Measurements from ENCODE around the gene COL4A4.
A peak's percentile ranks its signal among the peaks of the same experiment; 100 is the strongest.

COL4A4 gene

GRCh38 chr2:226993171-226993570 is 170.8 kb downstream of the COL4A4 start:
- TF ChIP-seq, protein P1, sequence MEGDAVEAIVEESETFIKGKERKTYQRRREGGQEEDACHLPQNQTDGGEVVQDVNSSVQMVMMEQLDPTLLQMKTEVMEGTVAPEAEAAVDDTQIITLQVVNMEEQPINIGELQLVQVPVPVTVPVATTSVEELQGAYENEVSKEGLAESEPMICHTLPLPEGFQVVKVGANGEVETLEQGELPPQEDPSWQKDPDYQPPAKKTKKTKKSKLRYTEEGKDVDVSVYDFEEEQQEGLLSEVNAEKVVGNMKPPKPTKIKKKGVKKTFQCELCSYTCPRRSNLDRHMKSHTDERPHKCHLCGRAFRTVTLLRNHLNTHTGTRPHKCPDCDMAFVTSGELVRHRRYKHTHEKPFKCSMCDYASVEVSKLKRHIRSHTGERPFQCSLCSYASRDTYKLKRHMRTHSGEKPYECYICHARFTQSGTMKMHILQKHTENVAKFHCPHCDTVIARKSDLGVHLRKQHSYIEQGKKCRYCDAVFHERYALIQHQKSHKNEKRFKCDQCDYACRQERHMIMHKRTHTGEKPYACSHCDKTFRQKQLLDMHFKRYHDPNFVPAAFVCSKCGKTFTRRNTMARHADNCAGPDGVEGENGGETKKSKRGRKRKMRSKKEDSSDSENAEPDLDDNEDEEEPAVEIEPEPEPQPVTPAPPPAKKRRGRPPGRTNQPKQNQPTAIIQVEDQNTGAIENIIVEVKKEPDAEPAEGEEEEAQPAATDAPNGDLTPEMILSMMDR (IDR thresholded peaks at IDR 0.05; ENCODE audit: borderline replicate concordance, control extremely low read depth, extremely low read depth, insufficient read depth, missing control alignments): no peak
- DNase-seq (ENCODE audit: low spot score): no peak
- in situ Hi-C loops (cut with MboI; ENCODE audit: low sequenced_read_pairs, unreplicated experiment): loop anchor here (25.0 kb wide), 1 partner anchor 1081 kb away; no protein-coding TSS in a partner anchor

DNA sequence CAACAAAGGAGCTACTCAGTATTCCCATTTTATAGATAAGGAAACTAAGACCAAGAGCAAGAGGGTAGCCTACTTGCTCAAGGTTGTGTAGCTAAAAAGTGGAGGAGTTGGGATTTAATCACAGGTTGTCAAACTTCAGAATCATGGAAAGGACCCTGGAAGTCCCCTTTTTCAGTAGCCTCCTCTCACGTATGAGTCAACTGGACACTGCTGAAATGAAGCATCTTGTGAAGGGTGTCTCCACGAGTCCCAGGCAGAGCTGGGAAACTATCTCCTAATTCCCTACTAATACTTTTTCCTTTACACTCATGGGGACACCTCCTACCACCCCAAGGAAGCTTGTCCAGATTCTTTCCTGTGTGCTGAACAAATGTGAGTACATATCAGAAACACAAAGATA is 172.3 kb downstream of the COL4A4 start:
- TF ChIP-seq, protein P1 (IDR thresholded peaks at IDR 0.05; ENCODE audit: borderline replicate concordance, control extremely low read depth, extremely low read depth, insufficient read depth, missing control alignments): no peak
- in situ Hi-C loops (cut with MboI; ENCODE audit: low sequenced_read_pairs, unreplicated experiment): loop anchor here (25.0 kb wide), 1 partner anchor 1079 kb away; no protein-coding TSS in a partner anchor
- no peak for DNase-seq (ENCODE audit: low spot score)

GRCh38 chr2:226985583-226985946 is 178.4 kb downstream of the COL4A4 start:
- in situ Hi-C loops (cut with MboI; ENCODE audit: low sequenced_read_pairs, unreplicated experiment): loop anchor here (10.0 to 25.0 kb wide), 2 partner anchors 171 to 1073 kb away; no protein-coding TSS in a partner anchor
- DNase-seq (ENCODE audit: low spot score): no peak
- TF ChIP-seq, protein P1 (IDR thresholded peaks at IDR 0.05; ENCODE audit: borderline replicate concordance, control extremely low read depth, extremely low read depth, insufficient read depth, missing control alignments): no peak

DNA sequence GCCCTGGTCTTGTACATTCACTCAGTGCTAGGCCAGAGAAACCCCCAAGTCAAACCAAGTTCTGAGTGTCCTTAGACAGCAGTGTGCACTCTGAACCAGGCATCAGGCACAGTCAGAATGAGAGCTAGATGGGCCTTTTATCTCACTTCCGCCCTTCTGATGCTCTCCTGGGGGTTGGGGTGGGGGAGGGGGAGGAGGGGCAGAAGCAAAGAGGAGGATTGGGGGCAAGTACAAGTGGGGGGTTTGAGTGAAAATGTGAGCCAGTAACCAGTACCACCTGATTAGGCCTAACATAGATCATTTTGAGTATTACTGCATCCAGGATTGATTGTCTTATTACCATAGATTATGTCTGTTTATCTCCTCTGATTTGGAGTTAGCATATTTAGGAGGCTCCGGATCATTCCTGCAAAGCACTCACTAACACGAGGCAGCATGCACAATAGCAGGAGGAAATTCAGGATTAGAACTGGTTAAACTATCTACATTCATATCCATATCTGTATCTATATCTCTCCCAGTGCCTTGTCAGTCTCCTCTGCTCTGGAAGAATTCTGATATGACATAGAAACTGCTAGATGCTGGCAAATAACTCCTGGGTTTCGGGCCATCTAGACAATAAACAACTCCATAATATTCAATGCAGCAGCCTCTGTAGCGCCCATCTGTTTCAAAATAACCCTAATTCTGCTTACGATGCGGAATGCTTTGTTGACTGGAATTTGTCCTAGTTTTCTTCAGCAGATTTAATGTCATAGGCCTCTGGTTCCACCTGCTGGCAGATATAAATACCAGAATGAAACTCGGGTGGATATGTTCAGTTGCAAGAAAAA is 179.0 kb downstream of the COL4A4 start:
- DNase-seq (ENCODE audit: low spot score): peak; percentile 53
- TF ChIP-seq, protein P1 (IDR thresholded peaks at IDR 0.05; ENCODE audit: borderline replicate concordance, control extremely low read depth, extremely low read depth, insufficient read depth, missing control alignments): peak; percentile 28
- in situ Hi-C loops (cut with MboI; ENCODE audit: low sequenced_read_pairs, unreplicated experiment): loop anchor here (10.0 to 25.0 kb wide), 2 partner anchors 170 to 1073 kb away; no protein-coding TSS in a partner anchor

- no peak for DNase-seq (ENCODE audit: low spot score)
- TF ChIP-seq, protein P1 (IDR thresholded peaks at IDR 0.05; ENCODE audit: borderline replicate concordance, control extremely low read depth, extremely low read depth, insufficient read depth, missing control alignments): no peak
- in situ Hi-C loops (cut with MboI; ENCODE audit: low sequenced_read_pairs, unreplicated experiment): loop anchor here (10.0 to 25.0 kb wide), 2 partner anchors 169 to 1072 kb away; no protein-coding TSS in a partner anchor
Observed at GRCh38 chr2:226983895-226984749, 179.9 kb downstream of the COL4A4 start.

GRCh38 chr2:226981791-226982326 is 182.1 kb downstream of the COL4A4 start:
- TF ChIP-seq, protein P1 (IDR thresholded peaks at IDR 0.05; ENCODE audit: borderline replicate concordance, control extremely low read depth, extremely low read depth, insufficient read depth, missing control alignments): no peak
- DNase-seq (ENCODE audit: low spot score): no peak
- in situ Hi-C loops (cut with MboI; ENCODE audit: low sequenced_read_pairs, unreplicated experiment): loop anchor here (10.0 to 25.0 kb wide), 2 partner anchors 167 to 1070 kb away; no protein-coding TSS in a partner anchor
